H1 (cell line): Measurements from ENCODE around the gene TRIM9. TPM values are rescaled to one million over a fixed set of nuclear protein-coding genes. Genes with fewer than 3 reads are reported as not detected.

Source experiments
- CTCF ChIA-PET: fragments of 300-600 bp; sonication (Branson Sonifier 250); formaldehyde crosslinking; loops from one replicate; lab custom pipeline; 2021; ENCODE audit not compliant: partially characterized antibody; lab: Charles Lee
- POLR2A ChIA-PET: fragments of 300-600 bp; sonication (Branson Sonifier 250); formaldehyde crosslinking; loops from one replicate; lab custom pipeline; 2021; ENCODE audit warnings: inconsistent platforms; ENCODE audit not compliant: partially characterized antibody; lab: Charles Lee
- DNase-seq, 2 experiments: peaks; one replicate each; pipeline versions ENCODE4 v3.0.0 to v3.0.0-alpha.2; 2010 to 2022; ENCODE audit warnings: low spot score in 2 of 2, low read depth in 1 of 2, mixed read lengths in 1 of 2
- FAIRE-seq: peaks from 2 replicates; lab custom pipeline; 2011; peaks lifted over from hg19 to GRCh38; lab: Jason Lieb, UNC
- H2AFZ ChIP-seq: 2 replicates; pipeline ENCODE4 v1.8.1; 2012; ENCODE audit warnings: low read length, inconsistent platforms
- H2AK5ac ChIP-seq: 2 replicates; pipeline ENCODE4 v1.6.1; 2013; ENCODE audit warnings: low read depth, low read length
- H2BK120ac ChIP-seq: replicated peaks from 2 replicates; pipeline ENCODE3; 2013; ENCODE audit warnings: low read depth, low read length, inconsistent platforms
- H2BK12ac ChIP-seq: 2 replicates; pipeline ENCODE4 v1.6.1; 2013; ENCODE audit warnings: low read depth, low read length
- H2BK15ac ChIP-seq: 2 replicates; pipeline ENCODE4 v1.6.1; 2013; ENCODE audit warnings: low read length
- H2BK20ac ChIP-seq: 2 replicates; pipeline ENCODE4 v1.6.1; 2013; ENCODE audit warnings: low read length
- H2BK5ac ChIP-seq: 2 replicates; pipeline ENCODE4 v1.6.1; 2013; ENCODE audit warnings: low read depth, low read length
- H3K14ac ChIP-seq: 2 replicates; pipeline ENCODE4 v1.6.1; 2013; ENCODE audit warnings: inconsistent platforms; ENCODE audit not compliant: insufficient read length
- H3K18ac ChIP-seq: 2 replicates; pipeline ENCODE4 v1.6.1; 2013; ENCODE audit warnings: low read length; ENCODE audit errors: extremely low read depth
- H3K23ac ChIP-seq: 2 replicates; pipeline ENCODE4 v1.6.1; 2013; ENCODE audit warnings: inconsistent platforms; ENCODE audit not compliant: insufficient read length
- H3K23me2 ChIP-seq: 2 replicates; pipeline ENCODE4 v1.6.1; 2013; ENCODE audit warnings: low read depth, low read length
- H3K27ac ChIP-seq: 2 replicates; pipeline ENCODE4 v1.6.1; 2011; ENCODE audit warnings: low read depth, low read length, inconsistent platforms
- H3K27me3 ChIP-seq, 4 experiments: replicated peaks in 1 of 4; 1 replicate in 1 of 4; 2 replicates in 3 of 4; pipeline versions ENCODE4 v1.6.1 to v1.8.1; 2011 to 2013; ENCODE audit warnings: low read length in 3 of 4, mild to moderate bottlenecking in 3 of 4, inconsistent platforms in 2 of 4, mixed read lengths in 2 of 4, moderate library complexity in 1 of 4; ENCODE audit not compliant: control insufficient read depth in 3 of 4, insufficient read depth in 3 of 4; ENCODE audit errors: extremely low read depth in 1 of 4
- H3K36me3 ChIP-seq, 4 experiments: 2 replicates each; pipeline versions ENCODE4 v1.6.1 to v1.8.1; 2011 to 2013; ENCODE audit warnings: mild to moderate bottlenecking in 4 of 4, low read length in 3 of 4, moderate library complexity in 2 of 4, control low read depth in 1 of 4, inconsistent platforms in 1 of 4; ENCODE audit not compliant: insufficient read depth in 4 of 4, control insufficient read depth in 2 of 4
- H3K4ac ChIP-seq: replicated peaks from 2 replicates; pipeline ENCODE3; 2013; ENCODE audit warnings: low read length, low read depth, mixed read lengths, inconsistent platforms; ENCODE audit not compliant: insufficient read length
- H3K4me1 ChIP-seq, 4 experiments: replicated peaks in 1 of 4; 1 replicate in 1 of 4; 2 replicates in 3 of 4; pipeline versions ENCODE4 v1.6.1 to v1.8.1; 2011 to 2013; ENCODE audit warnings: low read length in 3 of 4, inconsistent platforms in 2 of 4, mixed read lengths in 1 of 4; ENCODE audit not compliant: insufficient read depth in 4 of 4, control insufficient read depth in 3 of 4
- H3K4me2 ChIP-seq, 2 experiments: 2 replicates each; pipeline versions ENCODE4 v1.6.1 to v1.8.1; 2011 to 2013; ENCODE audit warnings: low read depth in 2 of 2, low read length in 2 of 2, control low read depth in 1 of 2, inconsistent platforms in 1 of 2, mild to moderate bottlenecking in 1 of 2; ENCODE audit not compliant: insufficient read depth in 1 of 2
- H3K4me3 ChIP-seq, 4 experiments: fragments of 200-600, 300-600 bp in 1 of 4; sonication (generic), shearing (Covaris generic), sonication (Bioruptor Twin) in 1 of 4; 2 replicates each; pipeline versions ENCODE4 v1.5.1 to v1.8.1; 2011 to 2016; ENCODE audit warnings: low read length in 4 of 4, low read depth in 3 of 4, control low read depth in 2 of 4, inconsistent platforms in 2 of 4, mild to moderate bottlenecking in 2 of 4, mixed read lengths in 1 of 4, moderate library complexity in 1 of 4; ENCODE audit not compliant: insufficient read depth in 2 of 4; ENCODE audit errors: extremely low read depth in 1 of 4
- H3K56ac ChIP-seq: replicated peaks from 2 replicates; pipeline ENCODE3; 2013; ENCODE audit warnings: low read depth, mild to moderate bottlenecking, mixed read lengths, low read length, inconsistent platforms; ENCODE audit not compliant: insufficient read length
- H3K79me1 ChIP-seq: 2 replicates; pipeline ENCODE4 v1.6.1; 2013; ENCODE audit warnings: low read depth, low read length, control low read depth
- H3K79me2 ChIP-seq, 2 experiments: 2 replicates each; pipeline versions ENCODE4 v1.6.1 to v1.8.1; 2012 to 2013; ENCODE audit warnings: low read length in 2 of 2, mild to moderate bottlenecking in 2 of 2, inconsistent platforms in 1 of 2; ENCODE audit not compliant: insufficient read depth in 2 of 2, control insufficient read depth in 1 of 2
- H3K9ac ChIP-seq, 4 experiments: replicated peaks in 1 of 4; 1 replicate in 1 of 4; 2 replicates in 3 of 4; pipeline versions ENCODE4 v1.6.1 to v1.8.1; 2011 to 2013; ENCODE audit warnings: low read depth in 3 of 4, low read length in 3 of 4, control low read depth in 2 of 4, mild to moderate bottlenecking in 2 of 4, moderate library complexity in 2 of 4, inconsistent platforms in 1 of 4; ENCODE audit errors: extremely low read depth in 1 of 4
- H3K9me3 ChIP-seq, 2 experiments: 2 replicates each; pipeline versions ENCODE4 v1.6.1 to v1.8.1; 2012 to 2013; ENCODE audit warnings: mild to moderate bottlenecking in 2 of 2, moderate library complexity in 2 of 2, control low read depth in 1 of 2, inconsistent platforms in 1 of 2, low read depth in 1 of 2, low read length in 1 of 2, mixed read lengths in 1 of 2; ENCODE audit not compliant: insufficient read depth in 2 of 2
- H4K20me1 ChIP-seq, 2 experiments: replicated peaks in 1 of 2; 2 replicates each; pipeline versions ENCODE3 to v1.8.1; 2011 to 2013; ENCODE audit warnings: inconsistent platforms in 2 of 2, low read length in 2 of 2, mild to moderate bottlenecking in 1 of 2; ENCODE audit not compliant: insufficient read depth in 2 of 2, control insufficient read depth in 1 of 2
- H4K5ac ChIP-seq: 2 replicates; pipeline ENCODE4 v1.6.1; 2013; ENCODE audit warnings: low read length, low read depth, mixed read lengths, inconsistent platforms; ENCODE audit not compliant: insufficient read length
- H4K8ac ChIP-seq: 2 replicates; pipeline ENCODE4 v1.8.0; 2013; ENCODE audit warnings: mild to moderate bottlenecking, moderate library complexity, low read length, inconsistent platforms; ENCODE audit not compliant: insufficient read depth; ENCODE audit errors: extremely low read depth
- H4K91ac ChIP-seq: replicated peaks from 2 replicates; pipeline ENCODE3; 2013; ENCODE audit warnings: low read length, mixed read lengths, inconsistent platforms; ENCODE audit not compliant: insufficient read length
- TEAD4 ChIP-seq: IDR thresholded peaks from 2 replicates; pipeline ENCODE4 v1.6.1; 2012; ENCODE audit warnings: low read depth, low read length, inconsistent platforms, mixed read lengths
- polyA plus RNA-seq, 7 experiments: library from polyadenylated mRNA; depleted of rRNA in 3 of 7; stranded (reverse) in 5 of 7; unstranded in 2 of 7; fragments of >200 nt in 5 of 7; fragments of 200-250 nt in 2 of 7; gene quantifications; 1 replicate in 5 of 7; 2 replicates in 1 of 7; 4 replicates in 1 of 7; pipeline versions ENCODE4 v1.2.1 to v1.2.3, GENCODE V29; 2011 to 2013; ENCODE audit warnings: missing spikeins in 2 of 7, mixed read lengths in 2 of 7
- total RNA-seq: library from RNA; stranded (reverse); fragmentation: NEBNext Ultra II Directional; extraction: Animal tissue kit (Norgen Biotek cat#: 25700); gene quantifications from 2 replicates; pipeline ENCODE4 v1.2.1, GENCODE V29; 2021

Gene TRIM9
- total and polyA plus RNA-seq, 2 of the 8 experiments (the other 6 are each of a cell fraction or from before 2014, with no cell fraction given), result 2.7 to 5.4 TPM

GRCh38 chr14:51008446-51008845 is 86.5 kb downstream of the TRIM9 start:
- Histone ChIP-seq H2AFZ (no peak overlapping the region), H3K23ac (no peak overlapping the region), H2BK20ac (no peak overlapping the region), H3K4ac (no peak overlapping the region), H3K36me3 (no peaks in the 10 kb centered on the region), H4K8ac (no peak overlapping the region), H2BK12ac (no peak overlapping the region), H3K23me2 (no peaks in the 10 kb centered on the region; the same call in 1 of the 2 replicates), H3K27ac (no peak overlapping the region), H3K79me2 (no peaks in the 10 kb centered on the region), H4K91ac (no peak overlapping the region), H3K9ac (no peak overlapping the region), H3K4me3 (no peak overlapping the region), H3K9me3 (no peaks in the 10 kb centered on the region), H3K56ac (no peak overlapping the region), H2BK5ac (no peak overlapping the region), H3K4me2 (no peak overlapping the region), H2AK5ac (no peak overlapping the region), H3K18ac (no peak overlapping the region), H4K5ac (no peak overlapping the region), H3K27me3 (no peaks in the 10 kb centered on the region), H3K79me1 (no peaks in the 10 kb centered on the region), H3K14ac (no peak overlapping the region), H2BK120ac (no peak overlapping the region), H4K20me1 (no peaks in the 10 kb centered on the region), H3K4me1 (no peaks in the 10 kb centered on the region), H2BK15ac (no peak overlapping the region)
- ChIA-PET CTCF (interaction anchor here (0.6 kb wide), 1 partner anchor 121 kb away, joined by 3 read pairs; no protein-coding TSS in a partner anchor), POLR2A (no interaction called here)
- FAIRE-seq (no peak), DNase-seq (no peak)
- no peak for TF ChIP-seq TEAD4
